Common myeloid progenitor, CD34-positive (primary cell): Measurements from ENCODE around the gene ARPC4.

Experiments
- CTCF ChIA-PET: fragments of 350-600 bp; sonication (Branson Sonifier 250); formaldehyde crosslinking; loops from one replicate; lab custom pipeline; 2021; ENCODE audit warnings: antibody characterized with exemption; lab: Charles Lee
- POLR2A ChIA-PET: fragments of 350-600 bp; sonication (Branson Sonifier 250); formaldehyde crosslinking; loops from one replicate; lab custom pipeline; 2021; ENCODE audit warnings: antibody characterized with exemption; lab: Charles Lee
- DNase-seq, 3 donors: peaks; one replicate each; pipeline versions ENCODE4 v3.0.0 to v3.0.0-alpha.2; 2013
- H3K27ac ChIP-seq, 2 experiments: 1 replicate in 1 of 2; 2 replicates in 1 of 2; pipeline ENCODE4 v1.7.0; 2013; ENCODE audit warnings: inconsistent platforms in 2 of 2, low read length in 2 of 2, mild to moderate bottlenecking in 2 of 2, low read depth in 1 of 2, moderate library complexity in 1 of 2; ENCODE audit not compliant: severe bottlenecking in 2 of 2, insufficient read depth in 1 of 2, poor library complexity in 1 of 2
- H3K27me3 ChIP-seq, 5 experiments: replicated peaks in 2 of 5; 1 replicate in 3 of 5; 2 replicates in 2 of 5; pipeline versions ENCODE4 v1.6.1 to v1.7.0; 2013; ENCODE audit warnings: low read length in 4 of 5, mild to moderate bottlenecking in 2 of 5, moderate library complexity in 2 of 5, inconsistent platforms in 1 of 5; ENCODE audit not compliant: insufficient read depth in 5 of 5, control insufficient read depth in 4 of 5
- H3K36me3 ChIP-seq, 4 experiments: 1 replicate in 2 of 4; 2 replicates in 2 of 4; pipeline versions ENCODE4 v1.6.1 to v1.7.0; 2013; ENCODE audit warnings: low read length in 3 of 4, control low read depth in 1 of 4, mild to moderate bottlenecking in 1 of 4; ENCODE audit not compliant: control insufficient read depth in 4 of 4, insufficient read depth in 4 of 4
- H3K4me1 ChIP-seq, 4 experiments: 1 replicate in 3 of 4; 2 replicates in 1 of 4; pipeline versions ENCODE4 v1.6.1 to v1.7.1; 2013; ENCODE audit warnings: low read length in 3 of 4, mild to moderate bottlenecking in 3 of 4, control low read depth in 1 of 4, inconsistent platforms in 1 of 4, moderate library complexity in 1 of 4; ENCODE audit not compliant: control insufficient read depth in 4 of 4, insufficient read depth in 4 of 4; ENCODE audit errors: control extremely low read depth in 1 of 4
- H3K4me3 ChIP-seq, 7 experiments: 1 replicate in 4 of 7; 2 replicates in 3 of 7; pipeline versions ENCODE4 v1.5.1 to v1.7.0; 2013; ENCODE audit warnings: mild to moderate bottlenecking in 7 of 7, low read length in 6 of 7, moderate library complexity in 6 of 7, inconsistent platforms in 2 of 7, low read depth in 2 of 7, control low read depth in 1 of 7; ENCODE audit not compliant: insufficient read depth in 4 of 7, control insufficient read depth in 1 of 7; ENCODE audit errors: extremely low read depth in 1 of 7
- H3K9me3 ChIP-seq, 5 experiments: 1 replicate in 4 of 5; 2 replicates in 1 of 5; pipeline versions ENCODE4 v1.6.1 to v1.7.1; 2013; ENCODE audit warnings: low read length in 4 of 5, mild to moderate bottlenecking in 2 of 5, inconsistent platforms in 1 of 5, low read depth in 1 of 5, moderate library complexity in 1 of 5; ENCODE audit not compliant: control insufficient read depth in 4 of 5, insufficient read depth in 2 of 5; ENCODE audit errors: control extremely low read depth in 1 of 5
- WGBS: methylation state at CpG from one replicate; pipeline ENCODE4 v1.1.5; 2013; ENCODE audit not compliant: insufficient coverage; 5-methylcytosine and 5-hydroxymethylcytosine counted together

Gene ARPC4

DNA sequence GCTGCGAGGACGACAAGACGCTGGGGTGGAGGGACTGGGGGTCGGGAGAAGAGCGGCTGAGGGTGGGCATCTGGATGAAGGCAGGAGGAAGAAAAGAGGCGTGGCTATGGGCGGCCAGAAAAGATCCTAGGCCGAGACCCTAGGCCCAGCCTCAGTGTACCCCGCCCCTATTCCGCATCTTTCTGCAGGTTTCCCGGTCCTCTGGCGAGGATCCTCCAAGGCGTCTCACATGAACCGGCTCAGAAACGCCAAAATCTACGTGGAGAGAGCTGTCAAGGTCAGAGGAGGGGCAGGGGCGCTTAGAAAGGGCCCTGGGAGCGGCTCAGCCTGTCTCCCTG is 17.5 kb downstream of the ARPC4 start:
- Histone ChIP-seq H3K4me1 (peaks cover 3 to 26% (median 19%) of the 10 kb centered on the region in 4 experiments), H3K27me3 (no peaks in the 10 kb centered on the region), H3K27ac (peak overlapping the region in 1 of 2 experiments; percentile 79), H3K4me3 (peak overlapping the region; percentile 11 to 84 (median 70)), H3K9me3 (no peaks in the 10 kb centered on the region), H3K36me3 (peaks cover 7 to 26% (median 15%) of the 10 kb centered on the region in 4 experiments)
- ChIA-PET CTCF (interaction anchor here (1.4 kb wide), 1 partner anchor 11 kb away, joined by 8 read pairs; no protein-coding TSS in a partner anchor), POLR2A (interaction anchor here (0.5 to 1.0 kb wide), 2 partner anchors 10 to 212 kb away, joined by 3 read pairs; no protein-coding TSS in a partner anchor)
- no peak for DNase-seq
- 2% methylated on average over 12 of the region's 18 CpGs for WGBS

GRCh38 chr3:9810846-9811245 is 18.0 kb downstream of the ARPC4 start:
- peaks cover 5 to 22% (median 11%) of the 10 kb centered on the region in 4 experiments for H3K36me3 ChIP-seq
- 88% methylated on average over 9 of the region's 10 CpGs for WGBS
- H3K4me1 ChIP-seq, result peaks cover 3 to 26% (median 19%) of the 10 kb centered on the region in 4 experiments
- H3K27me3 ChIP-seq, result no peaks in the 10 kb centered on the region
- H3K27ac ChIP-seq, result no peak overlapping the region
- H3K9me3 ChIP-seq, result no peaks in the 10 kb centered on the region
- no peak for DNase-seq
- ChIA-PET CTCF (no interaction called here), POLR2A (no interaction called here)
- peak overlapping the region in 3 of 7 experiments; percentile 74 to 84 (median 76) for H3K4me3 ChIP-seq

- no peak overlapping the region for H3K4me3 ChIP-seq
- no peak for DNase-seq
- CTCF ChIA-PET, result interaction anchor here (0.5 to 2.2 kb wide), 7 partner anchors 8 to 85 kb away, joined by 3 to 6 read pairs (median 3); no protein-coding TSS in a partner anchor
- POLR2A ChIA-PET, result no interaction called here
- peaks cover 3 to 25% (median 19%) of the 10 kb centered on the region in 4 experiments for H3K4me1 ChIP-seq
- H3K27me3 ChIP-seq, result no peaks in the 10 kb centered on the region
- H3K36me3 ChIP-seq, result peaks cover 2 to 7% (median 3%) of the 10 kb centered on the region in 4 experiments
- 100% methylated on average over 9 of the region's 9 CpGs for WGBS
- no peak overlapping the region for H3K27ac ChIP-seq
- H3K9me3 ChIP-seq, result no peaks in the 10 kb centered on the region
These were observed 20.1 kb downstream of the ARPC4 start for GRCh38 chr3:9812870-9813483.

DNA sequence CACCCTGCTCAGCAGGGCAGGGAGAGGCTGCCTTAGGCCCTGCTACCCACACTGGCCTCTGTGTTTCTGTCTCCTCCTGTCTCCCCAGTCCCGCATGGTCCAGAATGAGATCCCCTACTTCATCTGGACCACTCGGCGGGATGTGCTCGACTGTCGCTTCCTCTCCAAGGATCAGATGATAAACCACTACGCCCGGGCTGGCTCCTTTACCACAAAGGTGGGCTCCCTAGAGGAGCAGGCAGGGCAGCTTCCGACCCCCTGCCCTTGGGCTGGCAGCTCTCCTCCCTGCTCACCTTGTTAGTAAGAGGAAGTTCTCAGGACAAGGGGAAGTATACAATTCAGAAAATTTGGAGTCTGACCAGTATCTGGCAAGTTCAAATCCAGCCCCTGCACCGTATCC is 23.1 kb downstream of the ARPC4 start:
- Histone ChIP-seq H3K4me1 (no peaks in the 10 kb centered on the region), H3K27me3 (no peaks in the 10 kb centered on the region), H3K36me3 (peaks cover 3 to 13% (median 4%) of the 10 kb centered on the region in 4 experiments), H3K27ac (no peak overlapping the region), H3K4me3 (no peak overlapping the region), H3K9me3 (no peaks in the 10 kb centered on the region)
- CTCF ChIA-PET, result interaction anchor here (1.5 to 1.6 kb wide), 2 partner anchors 8 to 10 kb away, joined by 4 to 8 read pairs; no protein-coding TSS in a partner anchor
- DNase-seq, result no peak
- WGBS, result 100% methylated on average over 2 of the region's 9 CpGs
- POLR2A ChIA-PET, result no interaction called here

- ChIA-PET CTCF (interaction anchor here (1.6 kb wide), 1 partner anchor 10 kb away, joined by 8 read pairs; no protein-coding TSS in a partner anchor), POLR2A (no interaction called here)
- Histone ChIP-seq H3K36me3 (peaks cover 0 to 13% (median 4%) of the 10 kb centered on the region in 4 experiments), H3K9me3 (no peaks in the 10 kb centered on the region), H3K27ac (no peak overlapping the region), H3K4me1 (no peaks in the 10 kb centered on the region), H3K4me3 (no peak overlapping the region), H3K27me3 (no peaks in the 10 kb centered on the region)
- WGBS, result 96% methylated on average over 6 of the region's 6 CpGs
- no peak for DNase-seq
These were observed 24.6 kb downstream of the ARPC4 start for GRCh38 chr3:9817436-9817835.

GRCh38 chr3:9818666-9819335 is 25.9 kb downstream of the ARPC4 start:
- Histone ChIP-seq H3K27ac (no peak overlapping the region), H3K36me3 (peaks cover 0 to 6% (median 2%) of the 10 kb centered on the region in 4 experiments), H3K9me3 (no peaks in the 10 kb centered on the region), H3K4me1 (no peaks in the 10 kb centered on the region), H3K27me3 (no peaks in the 10 kb centered on the region), H3K4me3 (no peak overlapping the region)
- no peak for DNase-seq
- 100% methylated on average over 4 of the region's 7 CpGs for whole genome bisulfite sequencing
- ChIA-PET CTCF (interaction anchor here (1.1 to 1.4 kb wide), 2 partner anchors 9 to 14 kb away, joined by 3 to 4 read pairs; no protein-coding TSS in a partner anchor), POLR2A (no interaction called here)
